Dedifferentiated amniotic fluid mesenchymal stem cell (primary cell): ENCODE results near the gene RELCH.

ENCODE experiments used
- DNase-seq: peaks from one replicate; pipeline ENCODE4 v3.0.0-alpha.2; 2016; ENCODE audit errors: extremely low spot score

The RELCH gene

DNA sequence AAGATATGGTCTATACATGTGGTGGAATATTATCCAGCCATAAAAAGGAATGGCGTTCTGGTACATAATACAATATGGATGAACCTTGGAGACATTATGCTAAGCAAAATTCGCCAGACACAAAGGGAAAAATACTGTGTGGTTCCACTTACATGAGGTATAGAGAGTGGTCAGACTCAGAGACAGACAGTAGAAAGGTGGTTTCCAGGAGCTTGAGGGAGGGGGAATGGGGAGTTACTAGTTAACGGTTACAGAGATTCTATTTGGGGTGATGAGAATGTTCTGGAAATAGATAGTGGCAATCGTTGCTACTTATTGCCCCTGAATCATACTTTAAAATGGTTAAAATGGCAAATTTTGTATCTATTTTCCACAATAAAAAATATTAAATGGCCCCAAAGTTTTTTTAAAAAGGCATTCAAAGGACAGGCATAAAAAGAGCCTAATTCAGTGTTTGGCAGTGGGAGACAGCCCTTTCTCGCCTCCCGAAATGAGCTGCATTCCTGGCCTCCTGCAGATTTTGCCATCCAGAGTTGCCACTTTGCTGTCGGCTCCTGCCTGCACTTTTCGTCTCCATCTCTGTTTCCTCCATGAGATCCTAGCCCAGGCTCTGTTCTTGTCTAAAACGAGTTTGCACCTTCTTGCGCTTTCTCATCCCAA is 151.5 kb downstream of the RELCH start:
- no peak for DNase-seq

- no peak for DNase-seq
Measured at GRCh38 chr18:62339106-62339988, 152.3 kb downstream of the RELCH start.

GRCh38 chr18:62340996-62341395 is 153.9 kb downstream of the RELCH start:
- DNase-seq, result no peak

GRCh38 chr18:62341473-62341872 is 154.4 kb downstream of the RELCH start:
- DNase-seq, result no peak

- no peak for DNase-seq
Measured at GRCh38 chr18:62342884-62343283, 155.8 kb downstream of the RELCH start.

DNA sequence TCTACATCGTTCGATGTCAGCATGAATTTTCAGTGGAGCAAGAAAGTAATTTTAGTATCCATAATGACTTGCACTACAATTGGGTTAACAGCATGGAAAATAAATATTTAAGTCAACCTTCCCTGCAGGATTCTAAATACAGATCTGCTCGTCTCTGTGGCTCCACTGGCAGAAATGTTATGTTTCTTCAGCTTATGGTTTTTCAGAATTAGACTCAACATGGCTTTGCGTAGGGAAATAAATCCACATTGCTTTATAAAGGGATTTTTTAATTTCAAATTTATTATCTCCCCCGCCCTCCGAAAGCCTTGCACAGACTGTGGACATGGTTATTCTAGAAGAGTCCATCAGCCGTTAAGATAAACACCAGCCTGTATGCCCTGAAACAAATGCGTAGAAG is 156.3 kb downstream of the RELCH start:
- no peak for DNase-seq

- DNase-seq, result no peak
Measured at GRCh38 chr18:62345909-62346308, 158.9 kb downstream of the RELCH start.

DNA sequence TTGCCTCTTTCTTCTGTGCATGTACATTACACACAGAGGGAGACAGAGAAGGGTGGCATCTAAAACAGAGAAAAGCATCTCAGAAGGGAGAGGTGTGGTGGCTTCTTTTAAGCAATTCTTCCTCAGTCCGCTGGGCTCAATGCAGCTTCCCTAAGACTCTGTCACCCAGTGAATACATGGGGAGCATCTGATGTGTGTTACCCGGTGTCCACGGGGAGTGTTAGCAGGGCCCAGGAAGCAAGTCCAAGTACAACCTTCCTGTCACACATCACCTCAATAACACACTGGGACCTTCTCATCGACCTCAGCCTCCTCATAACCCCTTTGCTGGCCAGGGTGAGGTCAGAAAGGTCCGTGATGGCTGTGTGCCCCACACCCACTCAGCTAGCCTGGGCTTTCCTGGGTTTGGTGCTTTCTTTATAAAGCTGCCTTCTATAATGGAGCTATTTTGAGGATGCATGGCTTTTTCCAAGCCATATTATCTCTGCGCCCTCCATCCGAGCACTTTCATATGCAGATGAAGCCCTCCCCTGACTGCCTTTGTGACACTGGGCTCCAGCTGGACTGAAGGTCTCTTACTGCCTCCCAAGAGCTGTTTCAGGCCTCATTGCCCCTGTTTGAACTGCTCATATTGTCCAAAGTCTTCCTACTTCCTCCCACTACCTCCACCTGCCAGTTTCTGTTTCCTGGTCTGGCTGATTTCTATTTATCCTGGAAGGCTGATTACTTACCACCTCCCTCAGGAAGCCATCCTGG is 159.5 kb downstream of the RELCH start:
- DNase-seq, result no peak

DNA sequence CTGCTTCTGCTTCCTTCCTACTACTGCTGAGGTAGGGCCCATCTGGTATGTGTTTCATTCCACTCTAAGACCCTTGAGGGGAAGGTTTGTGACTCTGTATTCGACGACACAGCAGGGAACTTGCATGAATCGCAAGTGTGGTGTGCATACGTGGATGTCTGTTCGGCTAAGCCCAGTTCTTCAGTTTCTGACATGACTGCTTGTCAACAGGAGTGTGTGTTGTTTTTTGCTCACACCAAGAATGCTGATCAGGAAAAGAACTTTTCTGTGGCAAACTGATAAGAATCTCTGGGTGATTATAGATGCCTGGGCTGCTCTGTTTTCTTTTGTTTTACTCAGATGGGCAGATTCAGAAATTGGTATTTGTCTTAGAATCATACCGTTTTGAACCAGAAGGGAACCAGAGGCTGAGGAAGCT is 160.0 kb downstream of the RELCH start:
- no peak for DNase-seq

- no peak for DNase-seq
Measured at GRCh38 chr18:62348474-62348873, 161.4 kb downstream of the RELCH start.

- no peak for DNase-seq
Measured at GRCh38 chr18:62353170-62353569, 166.1 kb downstream of the RELCH start.

DNA sequence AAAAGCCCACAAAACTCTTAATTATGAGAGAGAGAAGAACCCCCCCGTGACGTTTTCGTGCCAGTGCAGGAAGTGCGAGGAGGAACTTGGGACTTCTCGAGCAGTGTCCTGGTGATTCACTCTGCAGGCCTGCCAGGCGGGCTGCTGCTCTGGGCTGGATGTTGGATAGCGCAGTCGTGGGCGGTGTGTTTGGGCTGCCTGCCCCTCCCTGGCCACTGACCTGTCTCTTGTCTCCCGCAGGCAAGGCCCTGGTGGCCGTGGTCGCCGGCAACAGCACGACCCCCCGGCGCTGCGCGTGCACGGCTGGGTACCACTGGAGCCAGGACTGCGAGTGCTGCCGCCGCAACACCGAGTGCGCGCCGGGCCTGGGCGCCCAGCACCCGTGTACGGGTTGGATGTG is 167.1 kb downstream of the RELCH start:
- DNase-seq, result no peak

DNA sequence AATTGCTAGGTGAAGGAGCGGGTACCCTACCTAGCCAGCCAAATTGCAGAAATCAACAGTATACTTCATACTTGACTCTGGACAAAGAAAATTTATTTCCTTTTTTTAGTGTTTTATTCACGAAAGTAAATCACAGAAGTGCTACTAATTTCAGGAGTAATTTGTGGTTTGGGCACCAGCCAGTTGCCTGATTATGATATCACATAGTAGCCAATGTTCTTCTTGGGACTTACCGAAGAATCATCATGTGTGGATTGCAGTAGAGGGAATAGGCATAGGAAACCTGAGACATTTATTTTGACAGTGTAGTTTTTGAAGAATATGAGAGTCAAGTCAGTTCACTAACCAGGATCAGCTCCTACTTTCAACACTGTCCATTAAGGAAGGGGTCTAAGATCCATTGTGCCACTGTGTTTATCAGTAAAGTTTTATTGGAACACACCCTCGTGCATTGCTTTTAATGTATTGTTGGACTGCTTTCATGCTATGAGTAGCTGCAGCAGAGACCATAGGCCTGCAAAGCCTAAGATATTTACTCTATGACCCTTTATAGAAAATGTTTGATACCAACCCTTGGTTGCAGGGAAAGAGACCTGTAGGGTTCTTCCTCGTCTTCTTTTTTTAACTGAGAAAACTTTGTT is 170.1 kb downstream of the RELCH start:
- DNase-seq, result no peak
